DMS79 (cell line): Measurements from ENCODE around the gene RAB20.
A peak's percentile ranks its signal among the peaks of the same experiment; 100 is the strongest.
"Not testable (repeated sequence)": the region's sequence is repeated elsewhere in the genome, so short reads cannot be mapped to it uniquely, and the experiment has no call there.

Experiments
- DNase-seq: peaks from one replicate; lab custom pipeline; 2025; lab: John Stamatoyannopoulos, UW

Gene RAB20

GRCh38 chr13:110575322-110576069 lies 14.0 kb upstream of the RAB20 start:
- DNase-seq = no peak

GRCh38 chr13:110574161-110574560 lies 12.6 kb upstream of the RAB20 start:
- no peak for DNase-seq

- no peak for DNase-seq
Measured at GRCh38 chr13:110572778-110573118, 11.2 kb upstream of the RAB20 start.

- DNase-seq = no peak
Measured at GRCh38 chr13:110571896-110572777, 10.6 kb upstream of the RAB20 start.

GRCh38 chr13:110570886-110571285 lies 9.4 kb upstream of the RAB20 start:
- DNase-seq = no peak

- not testable (repeated sequence) for DNase-seq
Measured at GRCh38 chr13:110569962-110570361, 8.4 kb upstream of the RAB20 start.

GRCh38 chr13:110568612-110569011 lies 7.1 kb upstream of the RAB20 start:
- DNase-seq = no peak

GRCh38 chr13:110566171-110566570 lies 4.6 kb upstream of the RAB20 start:
- DNase-seq = no peak

- DNase-seq = no peak
Measured at GRCh38 chr13:110565296-110565695, 3.8 kb upstream of the RAB20 start.

GRCh38 chr13:110564472-110564985 lies 3.0 kb upstream of the RAB20 start:
- no peak for DNase-seq

- DNase-seq = no peak
Measured at GRCh38 chr13:110563463-110563774, 1.9 kb upstream of the RAB20 start.

GRCh38 chr13:110562696-110563462 lies 1.4 kb upstream of the RAB20 start:
- no peak for DNase-seq

- DNase-seq = no peak
Measured at GRCh38 chr13:110562036-110562597, 595 bp upstream of the RAB20 start.

GRCh38 chr13:110560601-110561343 lies 750 bp downstream of the RAB20 start:
- peak; percentile 71 for DNase-seq

GRCh38 chr13:110559986-110560385 lies 1.5 kb downstream of the RAB20 start:
- DNase-seq = peak; percentile 68

- DNase-seq = peak; percentile 68
Measured at GRCh38 chr13:110559429-110559943, 2.0 kb downstream of the RAB20 start.

GRCh38 chr13:110557610-110558305 lies 3.8 kb downstream of the RAB20 start:
- DNase-seq = peak; percentile 76

GRCh38 chr13:110557082-110557481 lies 4.4 kb downstream of the RAB20 start:
- no peak for DNase-seq

- no peak for DNase-seq
Measured at GRCh38 chr13:110556224-110556606, 5.3 kb downstream of the RAB20 start.

- DNase-seq = no peak
Measured at GRCh38 chr13:110555601-110556223, 5.8 kb downstream of the RAB20 start.
